HepG2 (cell line): Measurements from ENCODE around the gene ATP10A. TPM values are rescaled to one million over a fixed set of nuclear protein-coding genes. Genes with fewer than 3 reads are reported as not detected.

Source experiments
- AKAP8 ChIP-seq: sonication (generic); formaldehyde crosslinking; IDR thresholded peaks from 2 replicates; pipeline ENCODE4 v1.5.1; 2020; ENCODE audit warnings: mild to moderate bottlenecking, missing genetic modification reagents
- ETV6 ChIP-seq: sonication (generic); formaldehyde crosslinking; conservative IDR thresholded peaks from 2 replicates; pipeline ENCODE4 v1.4.0; 2020; ENCODE audit warnings: missing genetic modification reagents
- HNRNPLL ChIP-seq: fragments of 200-400 bp; formaldehyde crosslinking; IDR thresholded peaks from 2 replicates; pipeline ENCODE4 v1.6.1; 2017; ENCODE audit warnings: mild to moderate bottlenecking, low read depth, low read length; ENCODE audit not compliant: poor library complexity, severe bottlenecking
- KLF15 ChIP-seq: sonication (generic); formaldehyde crosslinking; IDR thresholded peaks from 2 replicates; pipeline ENCODE4 v1.8.1; 2023; ENCODE audit warnings: borderline replicate concordance, mild to moderate bottlenecking, inconsistent platforms, missing genetic modification reagents, mixed read lengths
- MAFG ChIP-seq: sonication (generic); formaldehyde crosslinking; IDR thresholded peaks from 2 replicates; pipeline ENCODE4 v1.5.1; 2020; ENCODE audit warnings: mild to moderate bottlenecking, missing genetic modification reagents
- NPAS2 ChIP-seq: sonication (generic); formaldehyde crosslinking; IDR thresholded peaks from 2 replicates; pipeline ENCODE4 v1.8.0; 2022; ENCODE audit warnings: mild to moderate bottlenecking, missing genetic modification reagents, borderline replicate concordance
- SNAI1 ChIP-seq: sonication (generic); formaldehyde crosslinking; IDR thresholded peaks from 2 replicates; pipeline ENCODE4 v1.5.0; 2020; ENCODE audit warnings: mild to moderate bottlenecking, missing genetic modification reagents, borderline replicate concordance
- TBX2 ChIP-seq: sonication (generic); formaldehyde crosslinking; IDR thresholded peaks from 2 replicates; pipeline ENCODE4 v1.5.0; 2020; ENCODE audit warnings: missing genetic modification reagents, mild to moderate bottlenecking, borderline replicate concordance
- ZBTB42 ChIP-seq: sonication (generic); formaldehyde crosslinking; IDR thresholded peaks from 2 replicates; pipeline ENCODE4 v1.5.0; 2020; ENCODE audit warnings: mild to moderate bottlenecking, missing genetic modification reagents
- ZKSCAN8 ChIP-seq: IDR thresholded peaks from 2 replicates; pipeline ENCODE4 v1.6.1; 2016; ENCODE audit warnings: borderline replicate concordance, missing genetic modification reagents, missing compliant biosample characterization
- ZNF609 ChIP-seq: sonication (generic); formaldehyde crosslinking; IDR thresholded peaks from 2 replicates; pipeline ENCODE4 v1.4.0; 2020; ENCODE audit warnings: mild to moderate bottlenecking, missing genetic modification reagents, borderline replicate concordance
- ZNF746 ChIP-seq: sonication (generic); formaldehyde crosslinking; IDR thresholded peaks from 2 replicates; pipeline ENCODE4 v1.8.0; 2022; ENCODE audit warnings: mild to moderate bottlenecking, missing genetic modification reagents
- ZXDC ChIP-seq: sonication (generic); formaldehyde crosslinking; IDR thresholded peaks from 2 replicates; pipeline ENCODE4 v1.5.0; 2020; ENCODE audit warnings: mild to moderate bottlenecking, missing genetic modification reagents
- polyA plus RNA-seq, 8 experiments: library from polyadenylated mRNA; depleted of rRNA in 3 of 8; stranded (reverse) in 7 of 8; unstranded in 1 of 8; fragments of >200 nt; fragmentation: Illumina TruSeq in 4 of 8; extraction: Trizol in 4 of 8; gene quantifications; 2 replicates each; pipeline versions ENCODE4 v1.2.1 to v1.2.3, GENCODE V29; 2011 to 2016; ENCODE audit warnings: low read depth in 4 of 8, missing spikeins in 1 of 8, mixed read lengths in 1 of 8; ENCODE audit not compliant: insufficient read depth in 1 of 8
- total RNA-seq, 5 experiments: library from RNA; depleted of rRNA; stranded (reverse); fragments of >200 nt; fragmentation: Illumina TruSeq; extraction: Trizol; gene quantifications; 2 replicates each; pipeline ENCODE4 v1.2.3, GENCODE V29; 2016; ENCODE audit warnings: low read depth in 1 of 5
- TF ChIP-seq, protein P1 (sequence below): sonication (generic); formaldehyde crosslinking; conservative IDR thresholded peaks from 2 replicates; pipeline ENCODE4 v1.5.0; 2020; ENCODE audit warnings: missing genetic modification reagents
- TF ChIP-seq, protein P2 (sequence below): sonication (generic); formaldehyde crosslinking; IDR thresholded peaks from 2 replicates; pipeline ENCODE4 v1.4.0; 2020; ENCODE audit warnings: missing genetic modification reagents
- TF ChIP-seq, protein P3 (sequence below): sonication (generic); formaldehyde crosslinking; IDR thresholded peaks from 2 replicates; pipeline ENCODE4 v1.5.0; 2020; ENCODE audit warnings: mild to moderate bottlenecking, missing genetic modification reagents, moderate library complexity

The ATP10A gene
- total and polyA plus RNA-seq, 2 of the 13 experiments (the other 11 are each of a cell fraction or from before 2014, with no cell fraction given), result 0.58 to 4.2 TPM

GRCh38 chr15:25850154-25851111 lies 12.7 kb downstream of the ATP10A start (continued):
- TF ChIP-seq, protein P1, sequence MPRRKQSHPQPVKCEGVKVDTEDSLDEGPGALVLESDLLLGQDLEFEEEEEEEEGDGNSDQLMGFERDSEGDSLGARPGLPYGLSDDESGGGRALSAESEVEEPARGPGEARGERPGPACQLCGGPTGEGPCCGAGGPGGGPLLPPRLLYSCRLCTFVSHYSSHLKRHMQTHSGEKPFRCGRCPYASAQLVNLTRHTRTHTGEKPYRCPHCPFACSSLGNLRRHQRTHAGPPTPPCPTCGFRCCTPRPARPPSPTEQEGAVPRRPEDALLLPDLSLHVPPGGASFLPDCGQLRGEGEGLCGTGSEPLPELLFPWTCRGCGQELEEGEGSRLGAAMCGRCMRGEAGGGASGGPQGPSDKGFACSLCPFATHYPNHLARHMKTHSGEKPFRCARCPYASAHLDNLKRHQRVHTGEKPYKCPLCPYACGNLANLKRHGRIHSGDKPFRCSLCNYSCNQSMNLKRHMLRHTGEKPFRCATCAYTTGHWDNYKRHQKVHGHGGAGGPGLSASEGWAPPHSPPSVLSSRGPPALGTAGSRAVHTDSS (CRISPR knock-in tag), result no peak
- TF ChIP-seq KLF15 (no peak), HNRNPLL (peak; percentile 57), NPAS2 (CRISPR knock-in tag) (no peak), TBX2 (peak; percentile 26; the same call in 1 of the 2 replicates), ZXDC (CRISPR knock-in tag) (no peak), ZKSCAN8 (no peak), MAFG (CRISPR knock-in tag) (no peak), SNAI1 (CRISPR knock-in tag) (no peak), ZNF609 (peak; percentile 19; the same call in 1 of the 2 replicates), ETV6 (CRISPR knock-in tag) (no peak), ZBTB42 (CRISPR knock-in tag) (no peak), ZNF746 (CRISPR knock-in tag) (no peak), AKAP8 (CRISPR knock-in tag) (no peak)
- TF ChIP-seq, protein P2, sequence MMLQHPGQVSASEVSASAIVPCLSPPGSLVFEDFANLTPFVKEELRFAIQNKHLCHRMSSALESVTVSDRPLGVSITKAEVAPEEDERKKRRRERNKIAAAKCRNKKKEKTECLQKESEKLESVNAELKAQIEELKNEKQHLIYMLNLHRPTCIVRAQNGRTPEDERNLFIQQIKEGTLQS (CRISPR knock-in tag), result 0 out of 2 replicates have a peak, but pooled peaks have one; percentile 32
- TF ChIP-seq, protein P3, sequence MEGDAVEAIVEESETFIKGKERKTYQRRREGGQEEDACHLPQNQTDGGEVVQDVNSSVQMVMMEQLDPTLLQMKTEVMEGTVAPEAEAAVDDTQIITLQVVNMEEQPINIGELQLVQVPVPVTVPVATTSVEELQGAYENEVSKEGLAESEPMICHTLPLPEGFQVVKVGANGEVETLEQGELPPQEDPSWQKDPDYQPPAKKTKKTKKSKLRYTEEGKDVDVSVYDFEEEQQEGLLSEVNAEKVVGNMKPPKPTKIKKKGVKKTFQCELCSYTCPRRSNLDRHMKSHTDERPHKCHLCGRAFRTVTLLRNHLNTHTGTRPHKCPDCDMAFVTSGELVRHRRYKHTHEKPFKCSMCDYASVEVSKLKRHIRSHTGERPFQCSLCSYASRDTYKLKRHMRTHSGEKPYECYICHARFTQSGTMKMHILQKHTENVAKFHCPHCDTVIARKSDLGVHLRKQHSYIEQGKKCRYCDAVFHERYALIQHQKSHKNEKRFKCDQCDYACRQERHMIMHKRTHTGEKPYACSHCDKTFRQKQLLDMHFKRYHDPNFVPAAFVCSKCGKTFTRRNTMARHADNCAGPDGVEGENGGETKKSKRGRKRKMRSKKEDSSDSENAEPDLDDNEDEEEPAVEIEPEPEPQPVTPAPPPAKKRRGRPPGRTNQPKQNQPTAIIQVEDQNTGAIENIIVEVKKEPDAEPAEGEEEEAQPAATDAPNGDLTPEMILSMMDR (CRISPR knock-in tag), result no peak
